Trophoblast cell (in vitro differentiated cells and primary cell): ENCODE data around the gene TFPT.

Experiments used
- DNase-seq, 2 donors: peaks; one replicate each; pipeline ENCODE4 v3.0.0-alpha.2; 2016
- H2AFZ ChIP-seq: 2 replicates; pipeline ENCODE4 v1.6.1; 2013; ENCODE audit warnings: low read length, moderate library complexity, mild to moderate bottlenecking; ENCODE audit not compliant: insufficient read depth, poor library complexity
- H2AK5ac ChIP-seq: 2 replicates; pipeline ENCODE4 v1.6.1; 2013; ENCODE audit warnings: mild to moderate bottlenecking, low read length
- H2BK120ac ChIP-seq: 2 replicates; pipeline ENCODE4 v1.6.1; 2013; ENCODE audit warnings: low read length, mild to moderate bottlenecking, moderate library complexity; ENCODE audit not compliant: insufficient read depth, poor library complexity
- H2BK12ac ChIP-seq: 2 replicates; pipeline ENCODE4 v1.6.1; 2013; ENCODE audit warnings: mild to moderate bottlenecking, low read length, moderate library complexity
- H2BK5ac ChIP-seq: 2 replicates; pipeline ENCODE4 v1.6.1; 2013; ENCODE audit warnings: low read length, low read depth, moderate library complexity, mild to moderate bottlenecking; ENCODE audit not compliant: poor library complexity
- H3K14ac ChIP-seq: 2 replicates; pipeline ENCODE4 v1.6.1; 2013; ENCODE audit warnings: mild to moderate bottlenecking, low read length
- H3K18ac ChIP-seq: 2 replicates; pipeline ENCODE4 v1.6.1; 2013; ENCODE audit warnings: mild to moderate bottlenecking, low read length
- H3K23ac ChIP-seq: 2 replicates; pipeline ENCODE4 v1.6.1; 2013; ENCODE audit warnings: low read length
- H3K27ac ChIP-seq: 2 replicates; pipeline ENCODE4 v1.5.1; 2013; ENCODE audit warnings: low read depth, mild to moderate bottlenecking, inconsistent platforms, low read length, moderate library complexity
- H3K27me3 ChIP-seq: 2 replicates; pipeline ENCODE4 v1.6.1; 2013; ENCODE audit warnings: inconsistent platforms, mild to moderate bottlenecking, low read length, moderate library complexity; ENCODE audit not compliant: insufficient read depth
- H3K36me3 ChIP-seq, 2 experiments: 1 replicate in 1 of 2; 2 replicates in 1 of 2; pipeline ENCODE4 v1.6.1; 2013; ENCODE audit warnings: low read length in 2 of 2, mild to moderate bottlenecking in 2 of 2, moderate library complexity in 1 of 2; ENCODE audit not compliant: insufficient read depth in 2 of 2, control insufficient read depth in 1 of 2
- H3K4ac ChIP-seq: 2 replicates; pipeline ENCODE4 v1.6.1; 2013; ENCODE audit warnings: low read depth, mild to moderate bottlenecking, low read length, moderate library complexity
- H3K4me1 ChIP-seq, 2 experiments: 1 replicate in 1 of 2; 2 replicates in 1 of 2; pipeline ENCODE4 v1.6.1; 2013; ENCODE audit warnings: low read length in 2 of 2, mild to moderate bottlenecking in 2 of 2, moderate library complexity in 1 of 2; ENCODE audit not compliant: insufficient read depth in 2 of 2, control insufficient read depth in 1 of 2
- H3K4me2 ChIP-seq: 2 replicates; pipeline ENCODE4 v1.6.1; 2013; ENCODE audit warnings: inconsistent platforms, mild to moderate bottlenecking, low read length, moderate library complexity
- H3K4me3 ChIP-seq: 2 replicates; pipeline ENCODE4 v1.5.1; 2013; ENCODE audit warnings: mild to moderate bottlenecking, low read depth, low read length, inconsistent platforms
- H3K79me1 ChIP-seq: one replicate; pipeline ENCODE4 v1.6.1; 2013; ENCODE audit warnings: low read length
- H3K79me2 ChIP-seq: 2 replicates; pipeline ENCODE4 v1.6.1; 2013; ENCODE audit warnings: low read length, mild to moderate bottlenecking; ENCODE audit not compliant: control insufficient read depth, insufficient read depth, poor library complexity
- H3K9ac ChIP-seq: 2 replicates; pipeline ENCODE4 v1.6.1; 2013; ENCODE audit warnings: mild to moderate bottlenecking, low read length
- H3K9me3 ChIP-seq: 2 replicates; pipeline ENCODE4 v1.6.1; 2013; ENCODE audit warnings: low read depth, mild to moderate bottlenecking, control low read depth, inconsistent platforms, low read length; ENCODE audit not compliant: insufficient read depth
- H4K12ac ChIP-seq: 2 replicates; pipeline ENCODE4 v1.6.1; 2013; ENCODE audit warnings: low read depth, mild to moderate bottlenecking, low read length, moderate library complexity
- H4K8ac ChIP-seq: 2 replicates; pipeline ENCODE4 v1.6.1; 2013; ENCODE audit warnings: low read depth, mild to moderate bottlenecking, low read length, moderate library complexity
- H4K91ac ChIP-seq: one replicate; pipeline ENCODE4 v1.6.1; 2013; ENCODE audit warnings: low read depth, mild to moderate bottlenecking, low read length, moderate library complexity
- WGBS: extraction: QIAGEN DNeasy Blood & Tissue Kit; methylation state at CpG from one replicate; pipeline ENCODE4 v1.1.7; 2013; ENCODE audit warnings: missing lambda C conversion rate; ENCODE audit not compliant: insufficient read length, insufficient coverage; ENCODE audit errors: extremely low coverage; 5-methylcytosine and 5-hydroxymethylcytosine counted together

Gene TFPT

GRCh38 chr19:54123682-54124081, 8.2 kb upstream of the TFPT start:
- Histone ChIP-seq H4K8ac (no peak overlapping the region), H3K36me3 (peaks cover 83 to 89% of the 10 kb centered on the region in 2 experiments), H2AK5ac (no peak overlapping the region), H3K27ac (no peak overlapping the region), H3K18ac (no peak overlapping the region), H3K4me3 (no peak overlapping the region), H3K9ac (no peak overlapping the region), H3K4me2 (no peak overlapping the region), H4K12ac (no peak overlapping the region), H2BK120ac (no peak overlapping the region), H3K23ac (no peak overlapping the region), H3K79me2 (no peaks in the 10 kb centered on the region), H3K27me3 (no peaks in the 10 kb centered on the region), H2BK12ac (no peak overlapping the region), H3K4ac (no peak overlapping the region), H3K14ac (no peak overlapping the region), H3K79me1 (no peaks in the 10 kb centered on the region), H3K9me3 (peaks cover 1% of the 10 kb centered on the region), H2BK5ac (no peak overlapping the region), H3K4me1 (no peaks in the 10 kb centered on the region), H2AFZ (no peak overlapping the region), H4K91ac (no peak overlapping the region)
- no peak for DNase-seq
- WGBS: no CpG with 5 or more reads among the region's 17 CpGs

GRCh38 chr19:54121259-54121658, 5.8 kb upstream of the TFPT start:
- Histone ChIP-seq H3K36me3 (peaks cover 68 to 71% of the 10 kb centered on the region in 2 experiments), H2AFZ (no peak overlapping the region), H3K79me2 (no peaks in the 10 kb centered on the region), H2BK120ac (no peak overlapping the region), H2BK5ac (no peak overlapping the region), H3K4me1 (peaks cover 0 to 4% of the 10 kb centered on the region in 2 experiments), H3K18ac (no peak overlapping the region), H3K27ac (no peak overlapping the region), H3K79me1 (no peaks in the 10 kb centered on the region), H4K91ac (no peak overlapping the region), H3K23ac (no peak overlapping the region), H3K9ac (no peak overlapping the region), H2BK12ac (no peak overlapping the region), H4K12ac (no peak overlapping the region), H3K4ac (no peak overlapping the region), H4K8ac (no peak overlapping the region), H3K4me2 (no peak overlapping the region), H3K9me3 (peaks cover 1% of the 10 kb centered on the region), H3K27me3 (no peaks in the 10 kb centered on the region), H3K14ac (no peak overlapping the region), H2AK5ac (no peak overlapping the region), H3K4me3 (no peak overlapping the region)
- DNase-seq: no peak
- no CpG with 5 or more reads among the region's 10 CpGs for WGBS

- H2BK5ac ChIP-seq: no peak overlapping the region
- peak overlapping the region; percentile 72 for H4K91ac ChIP-seq
- peak overlapping the region; percentile 85 for H2AK5ac ChIP-seq
- peak overlapping the region; percentile 64 for H3K14ac ChIP-seq
- peak overlapping the region; percentile 92 for H4K8ac ChIP-seq
- H3K79me1 ChIP-seq: peaks cover 10% of the 10 kb centered on the region
- peak overlapping the region; percentile 87 for H3K4me3 ChIP-seq
- peak in 1 of 2 donors; percentile 8 for DNase-seq
- no peak overlapping the region for H2BK12ac ChIP-seq
- H3K79me2 ChIP-seq: peaks cover 9% of the 10 kb centered on the region
- H3K4me1 ChIP-seq: peaks cover 8 to 10% of the 10 kb centered on the region in 2 experiments
- no peaks in the 10 kb centered on the region for H3K9me3 ChIP-seq
- H3K18ac ChIP-seq: peak overlapping the region; percentile 51
- peak overlapping the region; percentile 56 for H2AFZ ChIP-seq
- H3K27me3 ChIP-seq: no peaks in the 10 kb centered on the region
- H3K23ac ChIP-seq: no peak overlapping the region
- H4K12ac ChIP-seq: peak overlapping the region; percentile 68
- peak overlapping the region; percentile 73 for H3K4me2 ChIP-seq
- peak overlapping the region; percentile 35 for H3K9ac ChIP-seq
- peak overlapping the region; percentile 20 for H2BK120ac ChIP-seq
- WGBS: no CpG with 5 or more reads among the region's 28 CpGs
- H3K27ac ChIP-seq: no peak overlapping the region
- H3K4ac ChIP-seq: peak overlapping the region; percentile 39
- H3K36me3 ChIP-seq: peaks cover 29 to 31% of the 10 kb centered on the region in 2 experiments
These were observed 933 bp downstream of the TFPT start for GRCh38 chr19:54114340-54115108.

- WGBS: no CpG with 5 or more reads among the region's 6 CpGs
- Histone ChIP-seq H3K9me3 (no peaks in the 10 kb centered on the region), H3K4ac (no peak overlapping the region), H4K91ac (no peak overlapping the region), H4K8ac (no peak overlapping the region), H4K12ac (no peak overlapping the region), H3K23ac (no peak overlapping the region), H3K27me3 (no peaks in the 10 kb centered on the region), H2BK5ac (no peak overlapping the region), H3K14ac (no peak overlapping the region), H3K4me3 (no peak overlapping the region), H3K79me1 (peaks cover 4% of the 10 kb centered on the region), H3K18ac (no peak overlapping the region), H3K79me2 (peaks cover 5% of the 10 kb centered on the region), H3K36me3 (peaks cover 60 to 63% of the 10 kb centered on the region in 2 experiments), H3K9ac (no peak overlapping the region), H3K4me2 (no peak overlapping the region), H3K27ac (no peak overlapping the region), H2BK120ac (no peak overlapping the region), H2AK5ac (no peak overlapping the region), H2AFZ (no peak overlapping the region), H3K4me1 (peaks cover 6 to 7% of the 10 kb centered on the region in 2 experiments), H2BK12ac (no peak overlapping the region)
- DNase-seq: no peak
These were observed 5.8 kb downstream of the TFPT start for GRCh38 chr19:54109651-54110050.
